ENCODE measurements around the gene POLR1E.

DNA sequence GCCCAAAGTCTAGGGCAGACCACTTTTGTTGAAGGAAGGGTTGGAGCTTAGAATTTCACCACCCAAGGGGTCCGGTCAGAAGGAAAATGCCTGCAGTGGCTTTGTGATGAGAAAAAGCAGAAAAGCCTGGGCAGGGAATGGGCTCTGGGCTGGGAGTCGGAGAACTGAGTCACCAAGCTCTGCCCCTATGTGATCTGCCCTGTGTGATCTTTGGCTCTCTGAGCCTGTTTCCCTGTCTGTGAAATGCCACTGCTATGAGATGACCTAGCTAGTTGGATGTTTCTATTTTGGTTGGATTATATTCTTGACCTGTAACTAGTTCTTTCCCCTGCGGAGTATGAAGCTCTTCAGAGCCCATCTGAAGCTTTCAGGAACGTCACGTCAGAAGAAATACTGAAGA lies 9.8 kb downstream of the POLR1E start:
- no peak for TF ChIP-seq ZNF274 (IDR thresholded peaks at IDR 0.05; ENCODE audit: low read depth, low read length)
- no peak for TF ChIP-seq SUZ12 (IDR thresholded peaks at IDR 0.05; ENCODE audit: extremely low read depth, insufficient read depth, insufficient read length)
